GM19025 (cell line): ENCODE measurements around the gene ZFPM1.

ENCODE experiments used
- ATAC-seq: cut with Tn5 transposase; IDR thresholded peaks from one replicate; pipeline ENCODE4 v1.9.1; 2021; ENCODE audit warnings: mild to moderate bottlenecking, low read depth, moderate library complexity; ENCODE audit not compliant: unreplicated experiment

The ZFPM1 gene

DNA sequence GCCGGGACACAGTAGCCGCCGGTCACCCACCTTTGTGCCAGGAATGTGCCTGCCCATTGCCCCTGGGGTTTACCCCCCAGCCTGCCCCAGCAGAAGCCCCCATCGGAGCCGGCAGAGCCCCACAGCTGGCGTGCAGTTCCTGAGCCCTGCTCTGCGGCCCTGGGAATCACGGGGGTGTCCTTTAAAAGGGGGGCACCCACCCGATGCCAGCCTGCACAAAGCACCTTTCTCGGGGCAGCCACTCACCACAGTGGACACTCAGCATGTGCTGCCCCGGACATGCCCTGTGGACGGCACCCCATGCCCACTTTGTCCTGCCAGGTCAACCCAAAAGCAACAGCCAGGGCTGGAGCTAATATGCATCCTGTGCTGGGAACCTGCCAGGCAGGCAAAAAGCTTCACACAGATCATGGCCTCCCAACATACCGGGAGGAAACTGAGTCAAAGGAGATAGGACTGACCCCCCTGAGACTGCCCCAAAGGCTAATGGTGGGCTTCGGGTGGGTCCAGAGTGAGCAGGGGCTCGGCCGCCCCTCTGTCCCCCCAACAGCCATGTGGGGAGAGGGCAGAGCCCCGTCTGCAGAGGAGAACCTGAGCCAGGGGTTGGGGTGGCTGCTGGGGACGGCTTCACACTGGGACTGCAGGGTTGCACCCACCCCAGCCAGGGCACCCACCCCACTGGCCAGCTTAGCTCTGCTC lies 71.3 kb downstream of the ZFPM1 start:
- ATAC-seq, result no peak

DNA sequence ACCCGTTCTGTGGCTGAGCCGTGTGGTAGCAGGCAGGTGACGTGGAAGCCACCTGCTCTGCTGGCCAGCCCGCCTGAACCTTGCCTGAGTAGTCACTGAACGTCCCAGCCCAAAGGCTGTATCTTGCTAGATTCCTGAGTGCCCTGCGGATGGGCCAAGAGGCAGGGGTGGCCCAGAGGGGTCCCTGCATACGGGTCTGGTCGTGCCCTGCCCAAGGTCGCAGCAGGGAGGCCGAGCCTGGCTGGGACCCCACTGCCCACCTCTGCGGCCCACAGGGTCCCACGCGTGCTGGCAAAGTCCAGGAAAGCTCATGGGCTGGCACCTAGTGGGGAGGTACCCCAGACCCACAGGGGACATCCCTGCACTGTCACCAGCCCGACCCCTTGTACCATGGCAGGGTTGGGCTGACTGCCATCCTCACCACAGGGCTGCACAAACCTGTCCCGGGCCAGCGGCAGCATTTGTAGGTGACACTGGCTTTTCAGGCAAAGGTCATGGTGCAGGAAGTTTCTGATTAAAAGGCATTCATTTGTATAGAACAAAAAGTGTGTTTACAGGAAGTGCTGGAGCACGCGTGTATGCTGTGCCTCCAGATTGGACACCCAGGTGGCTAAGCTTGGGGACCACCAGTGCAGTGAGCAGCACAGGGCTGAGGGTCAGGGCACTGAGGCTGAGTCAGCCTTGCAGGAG lies 72.0 kb downstream of the ZFPM1 start:
- ATAC-seq, result no peak

DNA sequence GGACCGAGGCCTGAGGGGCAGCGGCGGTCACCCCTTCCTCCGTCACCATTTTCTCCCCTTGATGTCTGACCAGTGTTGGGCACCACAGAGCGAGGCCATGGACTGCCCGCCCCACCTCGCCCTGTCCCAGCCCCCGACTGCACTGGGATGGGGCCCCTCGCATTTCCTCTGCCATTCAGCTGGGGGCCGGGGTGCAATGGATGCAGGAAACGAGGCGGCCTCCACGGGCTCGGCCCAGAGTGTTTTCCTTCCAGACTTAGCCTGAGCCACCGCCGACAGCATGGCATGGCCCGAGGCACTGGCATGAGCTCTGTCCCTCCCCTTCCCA lies 72.5 kb downstream of the ZFPM1 start:
- no peak for ATAC-seq

DNA sequence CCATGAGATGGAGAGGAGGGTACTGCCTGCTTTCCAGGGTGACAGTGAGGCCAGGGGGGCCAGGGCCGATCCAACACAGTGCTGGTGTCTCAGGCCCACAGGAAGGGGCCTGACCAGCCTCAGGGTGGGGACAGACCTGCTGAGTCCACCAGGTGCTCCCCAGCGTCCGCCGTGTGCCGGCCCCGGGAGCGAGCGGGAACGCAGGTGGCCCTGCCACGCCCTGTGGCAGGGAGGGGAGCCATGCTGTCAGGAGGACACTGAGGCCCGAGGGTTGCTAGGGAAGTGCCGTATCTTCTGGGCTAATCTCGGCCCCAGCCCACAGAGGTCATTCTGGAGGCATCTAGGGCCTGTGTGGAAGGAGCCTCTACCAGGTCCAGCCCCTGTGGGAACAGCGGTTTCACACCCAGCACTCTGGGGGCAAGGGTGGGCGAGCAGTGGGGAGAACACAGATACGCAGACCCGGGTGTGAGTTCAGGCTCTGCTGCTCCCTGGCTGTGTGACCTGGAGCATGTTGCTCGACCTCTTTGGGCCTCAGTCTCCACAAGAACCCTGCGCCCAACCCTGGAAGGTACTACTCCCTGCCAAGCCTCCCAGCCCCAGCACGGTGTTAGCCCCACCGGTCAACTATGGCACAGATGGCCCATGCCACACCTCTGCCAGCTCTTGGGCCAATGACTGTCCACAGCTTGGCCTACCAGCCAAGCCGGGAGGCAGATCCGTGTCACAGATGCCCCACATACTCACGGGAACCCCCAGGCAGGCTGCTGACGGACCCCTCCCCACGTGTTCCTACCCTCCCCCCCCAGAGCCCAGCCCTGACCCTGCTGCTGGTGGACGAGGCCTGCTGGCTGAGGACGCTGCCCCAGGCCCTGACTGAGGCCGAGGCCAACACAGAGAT lies 73.2 kb downstream of the ZFPM1 start:
- ATAC-seq, result no peak

DNA sequence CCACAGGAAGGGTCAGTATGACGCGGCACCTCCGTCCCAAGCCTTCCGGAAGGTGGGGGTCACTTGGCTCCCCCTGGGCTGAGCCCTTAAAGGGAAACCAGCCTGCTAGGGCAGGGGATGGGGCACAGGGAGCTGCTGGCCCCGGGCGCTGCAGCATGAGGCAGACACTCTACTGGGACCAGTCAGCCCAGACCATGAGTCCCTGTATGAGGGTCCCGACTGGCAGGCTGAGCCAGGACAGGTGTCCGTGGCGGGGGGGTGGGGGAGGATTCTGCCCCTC lies 73.8 kb downstream of the ZFPM1 start:
- ATAC-seq, result no peak

DNA sequence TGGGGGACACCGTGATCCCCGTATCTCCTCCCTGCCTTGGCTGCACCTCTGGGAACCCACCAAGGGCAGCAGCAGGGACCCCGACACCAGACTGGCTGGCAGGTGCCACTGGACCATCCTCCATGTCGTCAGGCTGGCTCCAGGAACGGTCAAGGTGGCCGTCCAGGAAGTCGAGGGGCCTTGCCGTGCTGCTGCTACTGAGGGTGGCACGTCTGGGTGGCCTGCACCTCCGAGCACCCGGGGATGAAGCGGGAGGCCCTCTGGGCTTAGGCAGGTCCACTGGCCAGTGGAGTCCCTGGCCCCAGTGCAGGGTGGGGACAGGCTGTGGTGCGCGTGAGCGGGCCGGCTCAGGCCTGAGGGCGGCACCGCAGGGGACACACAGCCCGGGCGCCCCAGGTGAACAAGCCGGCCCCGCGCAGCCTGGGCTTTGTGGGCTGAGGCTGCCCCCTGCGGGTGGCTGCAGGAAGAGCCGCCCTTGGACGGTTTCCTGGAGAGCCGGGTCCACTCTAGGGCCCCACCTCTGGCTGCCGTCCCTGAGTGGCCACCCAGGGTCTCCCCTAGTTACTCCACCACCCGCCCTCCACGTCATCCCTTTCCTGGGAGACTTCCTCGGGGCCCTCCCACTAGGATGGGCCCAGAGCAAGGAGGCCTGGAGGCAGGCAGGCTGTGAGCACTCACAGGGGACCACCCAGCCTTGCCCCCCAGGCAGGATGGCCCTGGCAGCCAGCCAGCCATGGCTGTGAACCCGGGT lies 74.3 kb downstream of the ZFPM1 start:
- ATAC-seq, result no peak

DNA sequence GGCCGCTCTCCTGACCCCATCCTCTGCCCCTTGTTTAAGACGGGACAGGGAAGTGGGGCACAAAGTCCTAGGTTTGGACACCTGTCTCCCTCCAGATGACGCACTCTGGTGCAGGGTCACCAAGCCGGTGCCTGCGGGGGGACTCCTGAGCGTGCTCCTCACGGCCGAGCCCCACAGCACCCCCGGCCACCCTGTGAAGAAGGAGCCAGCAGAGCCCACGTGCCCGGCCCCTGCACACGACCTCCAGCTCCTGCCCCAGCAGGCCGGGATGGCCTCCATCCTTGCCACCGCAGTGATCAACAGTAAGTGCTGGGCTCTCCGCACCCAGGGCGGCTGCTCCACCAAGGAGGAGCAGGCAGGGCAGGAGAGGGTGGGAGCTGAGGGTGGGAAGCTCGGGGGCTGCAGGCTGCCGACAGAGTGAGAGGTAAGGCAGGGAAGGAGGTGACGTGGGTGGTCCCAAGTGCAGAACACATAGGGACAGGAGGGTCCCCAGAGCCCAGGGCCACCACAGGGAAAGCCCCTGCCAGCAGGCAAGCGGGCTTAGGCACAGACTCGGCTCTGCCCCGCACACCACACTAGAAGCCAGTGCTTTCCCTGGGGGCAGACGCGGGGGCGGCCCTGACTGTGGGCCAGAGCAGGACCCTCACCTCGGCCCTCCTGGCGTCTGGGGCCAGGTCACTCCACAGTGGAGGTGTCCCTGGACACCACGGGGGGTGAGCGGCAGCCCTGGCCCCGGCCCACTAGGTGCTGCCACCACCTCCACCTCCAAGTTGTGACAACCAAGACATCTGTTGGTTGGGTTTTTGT lies 75.1 kb downstream of the ZFPM1 start:
- ATAC-seq, result no peak

DNA sequence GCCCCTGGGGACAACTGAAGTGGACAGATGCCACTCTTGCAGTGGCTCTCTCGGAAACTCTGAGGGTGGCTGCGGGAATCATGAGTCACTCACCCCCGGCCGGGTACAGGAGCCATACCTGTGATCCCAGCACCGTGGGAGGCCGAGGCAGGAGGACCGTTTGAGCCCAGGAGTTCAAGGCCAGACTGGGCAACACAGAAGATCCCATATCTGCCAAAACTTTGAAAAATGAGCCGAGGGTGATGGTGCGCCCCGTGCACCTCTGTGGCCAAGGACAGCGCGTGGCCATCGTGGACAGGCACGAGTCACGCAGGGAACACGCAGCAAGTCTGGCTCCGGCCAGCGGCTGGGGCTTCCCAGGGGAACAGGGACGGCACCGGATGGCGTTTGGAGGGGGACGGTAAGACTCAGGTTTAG lies 75.8 kb downstream of the ZFPM1 start:
- no peak for ATAC-seq

DNA sequence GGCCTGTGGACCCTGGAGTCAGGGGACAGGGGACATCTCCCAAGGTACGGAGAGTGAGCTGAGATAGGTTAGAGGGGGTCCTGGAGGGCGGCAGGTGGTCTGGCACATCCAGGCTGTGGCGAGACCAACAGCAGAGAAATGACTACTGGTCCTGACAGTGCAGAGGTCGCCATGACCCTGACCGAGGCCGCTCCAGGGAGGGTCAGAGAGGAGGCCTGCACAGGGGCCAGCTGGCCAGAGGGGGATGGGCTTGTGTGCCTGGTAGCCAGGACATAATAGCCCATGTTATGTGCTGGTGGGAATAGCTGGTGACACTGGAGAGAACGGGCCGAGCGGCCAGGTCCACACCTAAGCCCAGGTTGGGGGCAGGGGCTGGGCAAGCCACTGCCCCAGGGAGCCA lies 76.5 kb downstream of the ZFPM1 start:
- ATAC-seq, result no peak

DNA sequence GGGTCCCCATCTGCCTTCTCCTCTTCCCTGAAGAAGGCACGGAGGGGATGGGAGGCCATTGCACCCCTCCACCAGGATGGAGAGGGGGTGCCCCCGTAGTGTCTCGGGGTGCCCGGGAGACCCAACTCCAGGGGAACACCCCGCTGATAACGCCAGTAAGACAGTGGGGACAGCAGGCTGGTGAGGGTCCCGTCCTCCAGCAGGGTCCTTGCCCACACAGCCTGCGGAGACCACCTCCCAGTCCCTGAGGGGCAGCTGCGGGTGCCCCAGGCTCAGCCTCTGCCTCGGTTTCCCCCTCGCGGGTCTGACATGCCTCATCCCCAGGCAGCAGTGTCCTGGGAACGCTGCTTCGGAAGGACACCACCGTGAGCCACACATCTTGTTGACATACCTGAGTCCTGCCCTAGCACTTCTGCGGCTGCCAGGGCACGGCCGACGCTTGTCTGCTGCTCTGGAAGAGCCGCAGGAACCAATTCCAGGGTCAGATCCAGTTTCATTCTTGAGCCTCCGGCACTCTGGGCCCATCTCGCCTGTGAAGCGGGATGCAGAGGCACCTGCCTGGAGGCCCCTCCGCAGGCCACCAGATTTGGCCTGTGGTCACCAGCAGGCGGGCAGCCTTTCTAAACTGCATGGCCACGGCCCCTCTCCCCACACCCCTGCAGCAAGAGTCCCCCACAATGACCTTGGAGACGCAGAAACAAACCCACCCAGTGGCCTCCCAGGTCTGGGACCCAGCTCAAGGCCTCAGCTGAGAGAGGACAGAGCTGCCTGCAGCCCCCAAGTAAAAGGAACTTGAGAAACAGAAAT lies 77.2 kb downstream of the ZFPM1 start:
- no peak for ATAC-seq

DNA sequence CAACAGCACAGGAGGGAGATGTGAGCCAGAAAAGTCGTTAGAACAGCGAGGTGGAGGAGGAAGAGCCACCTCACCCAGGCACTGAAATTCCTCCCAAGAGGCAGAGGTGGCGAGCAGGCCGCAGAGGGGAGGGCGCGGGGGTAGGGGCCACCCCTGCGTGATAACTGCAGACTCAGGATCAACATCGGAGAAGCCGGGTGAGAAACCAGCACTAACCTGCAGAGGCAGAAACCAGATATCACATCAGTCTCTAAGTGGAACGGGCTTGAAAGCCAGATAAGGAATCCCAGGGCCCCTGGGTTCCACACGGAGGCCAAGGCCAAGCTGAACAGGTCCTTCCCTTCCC lies 77.8 kb downstream of the ZFPM1 start:
- ATAC-seq, result no peak

DNA sequence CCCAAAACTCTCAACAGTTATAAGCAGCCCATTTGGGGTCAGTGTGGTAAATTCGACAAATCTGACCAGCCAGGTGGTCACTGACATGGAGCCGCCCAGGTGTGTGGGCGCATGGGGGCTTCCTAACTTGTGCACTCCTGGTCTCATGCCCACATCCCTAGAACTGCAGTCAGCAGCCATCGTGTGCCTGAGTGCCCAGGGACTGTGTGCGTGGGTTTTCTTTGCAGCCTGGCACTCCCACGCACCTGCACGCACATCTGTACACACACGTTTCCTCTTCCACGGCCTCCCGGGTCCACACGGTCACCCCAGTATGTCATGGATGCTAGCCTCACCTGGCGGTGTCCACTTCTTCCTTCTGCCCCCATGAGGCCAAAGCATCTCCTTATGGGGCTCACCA lies 78.3 kb downstream of the ZFPM1 start:
- ATAC-seq, result no peak

DNA sequence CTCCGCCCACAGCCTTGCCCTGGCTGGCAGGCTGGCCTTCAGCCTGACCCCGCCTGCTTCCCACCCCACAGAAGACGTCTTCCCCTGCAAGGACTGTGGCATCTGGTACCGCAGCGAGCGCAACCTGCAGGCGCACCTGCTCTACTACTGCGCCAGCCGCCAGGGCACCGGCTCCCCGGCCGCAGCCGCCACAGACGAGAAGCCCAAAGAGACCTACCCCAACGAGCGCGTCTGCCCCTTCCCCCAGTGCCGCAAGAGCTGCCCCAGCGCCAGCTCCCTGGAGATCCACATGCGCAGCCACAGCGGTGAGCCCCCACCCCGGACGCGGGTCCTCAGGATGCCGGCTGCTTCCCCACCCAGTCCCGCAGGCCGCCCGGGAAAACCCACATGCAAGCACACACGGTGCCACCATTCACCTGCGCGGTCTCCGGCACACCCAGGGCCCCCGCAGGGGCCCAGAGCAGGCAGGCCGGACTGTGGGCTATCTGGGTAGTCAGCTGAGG lies 78.9 kb downstream of the ZFPM1 start:
- no peak for ATAC-seq

DNA sequence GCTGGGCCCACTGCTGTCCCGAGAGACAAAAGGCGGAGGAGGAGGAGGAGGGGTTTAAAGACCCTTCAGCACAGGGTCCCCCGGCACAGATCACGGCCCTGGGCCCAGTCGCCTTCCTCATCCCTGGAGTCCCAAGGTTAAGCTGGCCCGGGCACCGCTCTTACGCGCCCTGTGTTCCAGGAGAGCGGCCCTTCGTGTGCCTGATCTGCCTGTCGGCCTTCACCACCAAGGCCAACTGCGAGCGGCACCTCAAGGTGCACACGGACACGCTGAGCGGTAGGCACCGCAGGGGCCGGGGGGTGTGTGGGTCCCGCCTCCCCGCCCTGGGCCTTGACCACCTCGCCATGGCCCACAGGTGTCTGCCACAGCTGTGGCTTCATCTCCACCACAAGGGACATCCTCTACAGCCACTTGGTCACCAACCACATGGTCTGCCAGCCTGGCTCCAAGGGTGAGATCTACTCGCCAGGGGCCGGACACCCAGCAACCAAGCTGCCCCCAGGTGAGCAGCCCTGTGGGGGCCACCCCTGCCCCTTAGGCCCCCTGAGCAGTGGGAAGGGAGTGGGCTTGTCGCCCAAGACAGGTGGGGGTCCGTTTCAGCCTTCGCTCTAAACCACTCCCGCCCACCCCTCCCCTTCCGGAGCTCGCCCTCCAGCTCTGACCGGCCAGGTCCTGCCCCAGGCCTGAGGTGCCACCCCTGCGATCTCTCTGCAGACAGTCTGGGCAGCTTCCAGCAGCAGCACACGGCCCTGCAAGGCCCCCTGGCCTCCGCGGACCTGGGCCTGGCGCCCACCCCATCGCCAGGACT lies 79.6 kb downstream of the ZFPM1 start:
- ATAC-seq, result no peak

DNA sequence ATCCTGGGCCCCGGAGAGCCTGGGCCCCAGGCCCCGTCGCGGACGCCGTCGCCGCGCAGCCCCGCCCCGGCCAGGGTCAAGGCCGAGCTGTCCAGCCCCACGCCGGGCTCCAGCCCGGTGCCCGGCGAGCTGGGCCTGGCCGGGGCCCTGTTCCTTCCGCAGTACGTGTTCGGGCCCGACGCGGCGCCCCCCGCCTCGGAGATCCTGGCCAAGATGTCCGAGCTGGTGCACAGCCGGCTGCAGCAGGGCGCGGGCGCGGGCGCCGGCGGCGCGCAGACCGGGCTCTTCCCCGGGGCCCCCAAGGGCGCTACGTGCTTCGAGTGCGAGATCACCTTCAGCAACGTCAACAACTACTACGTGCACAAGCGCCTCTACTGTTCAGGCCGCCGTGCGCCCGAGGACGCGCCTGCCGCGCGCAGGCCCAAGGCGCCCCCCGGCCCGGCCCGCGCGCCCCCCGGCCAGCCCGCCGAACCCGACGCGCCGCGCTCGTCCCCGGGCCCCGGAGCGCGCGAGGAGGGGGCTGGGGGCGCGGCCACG lies 80.4 kb downstream of the ZFPM1 start:
- ATAC-seq, result no peak

DNA sequence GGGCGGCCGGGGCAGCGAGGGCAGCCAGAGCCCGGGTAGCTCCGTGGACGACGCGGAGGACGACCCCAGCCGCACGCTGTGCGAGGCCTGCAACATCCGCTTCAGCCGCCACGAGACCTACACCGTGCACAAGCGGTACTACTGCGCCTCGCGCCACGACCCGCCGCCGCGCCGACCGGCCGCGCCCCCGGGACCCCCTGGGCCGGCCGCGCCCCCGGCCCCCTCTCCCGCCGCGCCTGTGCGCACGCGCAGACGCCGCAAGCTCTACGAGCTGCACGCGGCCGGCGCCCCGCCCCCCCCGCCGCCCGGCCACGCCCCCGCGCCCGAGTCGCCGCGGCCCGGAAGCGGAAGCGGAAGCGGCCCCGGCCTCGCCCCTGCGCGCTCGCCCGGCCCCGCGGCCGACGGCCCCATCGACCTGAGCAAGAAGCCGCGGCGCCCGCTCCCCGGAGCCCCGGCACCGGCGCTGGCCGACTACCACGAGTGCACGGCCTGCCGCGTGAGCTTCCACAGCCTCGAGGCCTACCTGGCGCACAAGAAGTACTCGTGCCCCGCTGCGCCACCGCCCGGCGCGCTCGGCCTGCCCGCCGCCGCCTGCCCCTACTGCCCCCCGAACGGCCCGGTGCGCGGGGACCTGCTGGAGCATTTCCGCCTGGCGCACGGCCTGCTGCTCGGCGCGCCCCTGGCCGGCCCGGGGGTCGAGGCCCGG lies 81.0 kb downstream of the ZFPM1 start:
- ATAC-seq, result peak; percentile 67

DNA sequence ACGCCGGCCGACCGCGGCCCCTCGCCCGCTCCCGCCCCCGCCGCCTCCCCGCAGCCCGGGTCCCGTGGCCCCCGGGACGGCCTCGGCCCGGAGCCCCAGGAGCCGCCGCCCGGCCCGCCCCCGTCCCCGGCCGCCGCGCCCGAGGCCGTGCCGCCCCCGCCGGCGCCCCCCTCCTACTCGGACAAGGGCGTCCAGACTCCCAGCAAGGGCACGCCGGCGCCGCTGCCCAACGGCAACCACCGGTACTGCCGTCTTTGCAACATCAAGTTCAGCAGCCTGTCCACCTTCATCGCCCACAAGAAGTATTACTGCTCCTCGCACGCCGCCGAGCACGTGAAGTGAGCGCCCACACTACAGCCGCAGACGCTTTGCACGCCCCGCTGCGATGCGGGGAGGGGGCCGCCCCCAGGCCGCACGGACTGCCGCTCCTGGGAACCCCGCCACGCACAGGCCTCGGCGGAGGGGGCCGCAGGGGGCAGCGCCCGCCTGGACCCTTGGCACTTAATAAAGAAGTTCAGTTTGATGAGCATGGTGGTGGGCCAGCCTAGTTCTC lies 81.6 kb downstream of the ZFPM1 start:
- peak; percentile 15 for ATAC-seq
